UCSD-AML1 (cell line): ENCODE measurements around the gene GET3.

Experiments
- DNase-seq: peaks from one replicate; lab custom pipeline; 2025; ENCODE audit not compliant: unreplicated experiment; lab: John Stamatoyannopoulos, UW

Gene GET3

GRCh38 chr19:12750851-12751250 lies 13.6 kb downstream of the GET3 start:
- DNase-seq, result no peak

GRCh38 chr19:12751635-12752034 lies 14.3 kb downstream of the GET3 start, which contains the start of gene BEST2:
BEST2 (plus strand) TSS chr19:12751791; CDS start chr19:12752593, 802 bp downstream.
- DNase-seq, result no peak

- DNase-seq, result no peak
Observed at GRCh38 chr19:12752056-12752781, 14.9 kb downstream of the GET3 start.

- DNase-seq, result no peak
Observed at GRCh38 chr19:12754465-12755196, 17.3 kb downstream of the GET3 start.

GRCh38 chr19:12756150-12756883 lies 19.0 kb downstream of the GET3 start:
- no peak for DNase-seq

GRCh38 chr19:12757544-12758274 lies 20.4 kb downstream of the GET3 start:
- peak; percentile 78 for DNase-seq

GRCh38 chr19:12759686-12760085 lies 22.4 kb downstream of the GET3 start:
- DNase-seq, result no peak

- no peak for DNase-seq
Observed at GRCh38 chr19:12763100-12763499, 25.8 kb downstream of the GET3 start.

- no peak for DNase-seq
Observed at GRCh38 chr19:12764698-12765097, 27.4 kb downstream of the GET3 start.

- DNase-seq, result peak; percentile 83
Observed at GRCh38 chr19:12766051-12766521, 28.8 kb downstream of the GET3 start.

GRCh38 chr19:12767150-12767549 lies 29.9 kb downstream of the GET3 start:
- no peak for DNase-seq

- no peak for DNase-seq
Observed at GRCh38 chr19:12767666-12768065, 30.4 kb downstream of the GET3 start.

GRCh38 chr19:12769689-12770088 lies 32.4 kb downstream of the GET3 start:
- DNase-seq, result no peak

GRCh38 chr19:12770922-12771321 lies 33.6 kb downstream of the GET3 start:
- no peak for DNase-seq

GRCh38 chr19:12772323-12772722 lies 35.0 kb downstream of the GET3 start:
- no peak for DNase-seq

GRCh38 chr19:12773571-12773970 lies 36.3 kb downstream of the GET3 start:
- DNase-seq, result no peak

GRCh38 chr19:12774588-12775555 lies 37.6 kb downstream of the GET3 start, which contains the start of gene HOOK2:
HOOK2 (minus strand) TSS chr19:12775552; CDS start chr19:12775449, 103 bp downstream.
- no peak for DNase-seq

GRCh38 chr19:12777217-12778016 lies 40.1 kb downstream of the GET3 start:
- DNase-seq, result peak; percentile 86
